Panc1 (cell line): Measurements from ENCODE around the gene CEP85L. TPM values are rescaled to one million over a fixed set of nuclear protein-coding genes. Genes with fewer than 3 reads are reported as not detected.

Experiments used
- ATAC-seq: fragments of 200-7000 bp; cut with Tn5 transposase; 2 replicates; pipeline ENCODE4 v1.9.1; 2020; ENCODE audit warnings: mild to moderate bottlenecking, moderate library complexity
- BruUV-seq: library from RNA; stranded (reverse); fragments of 400-500 nt; replicated peaks from 2 replicates; lab custom pipeline; 2021; lab: Mats Ljungman, UMichigan
- CTCF ChIA-PET: fragments of 300-600 bp; sonication (Branson Sonifier 250); formaldehyde crosslinking; loops from one replicate; lab custom pipeline; 2022; ENCODE audit warnings: antibody characterized with exemption; lab: Charles Lee
- POLR2A ChIA-PET: fragments of 300-600 bp; sonication (Branson Sonifier 250); formaldehyde crosslinking; loops from one replicate; lab custom pipeline; 2022; ENCODE audit warnings: antibody characterized with exemption; lab: Charles Lee
- DNase-seq: peaks from one replicate; pipeline ENCODE4 v3.0.0-alpha.2; 2010; ENCODE audit warnings: low read depth, low spot score
- H3K27ac ChIP-seq: 2 replicates; pipeline ENCODE4 v1.5.1; 2011; ENCODE audit warnings: mild to moderate bottlenecking, low read length, inconsistent platforms
- H3K27me3 ChIP-seq: fragments of 200-500 bp; sonication (Bioruptor generic); 2 replicates; pipeline ENCODE4 v1.6.0; 2014; ENCODE audit warnings: low read length, inconsistent platforms; ENCODE audit not compliant: control insufficient read depth, insufficient read depth
- H3K36me3 ChIP-seq: fragments of 200-500 bp; sonication (Bioruptor generic); 2 replicates; pipeline ENCODE4 v1.5.1; 2014; ENCODE audit warnings: inconsistent platforms, mild to moderate bottlenecking, low read length, moderate library complexity; ENCODE audit not compliant: control insufficient read depth, insufficient read depth
- H3K4me1 ChIP-seq: 2 replicates; pipeline ENCODE4 v1.5.1; 2011; ENCODE audit warnings: inconsistent platforms, mild to moderate bottlenecking, low read length, moderate library complexity; ENCODE audit not compliant: control insufficient read depth, insufficient read depth
- H3K4me3 ChIP-seq, 2 experiments: 2 replicates each; pipeline ENCODE4 v1.5.1; 2011 to 2012; ENCODE audit warnings: low read depth in 2 of 2, low read length in 2 of 2, mild to moderate bottlenecking in 2 of 2, inconsistent platforms in 1 of 2, moderate library complexity in 1 of 2
- H3K9me3 ChIP-seq: fragments of 200-500 bp; sonication (Bioruptor generic); 2 replicates; pipeline ENCODE4 v1.5.1; 2014; ENCODE audit warnings: low read depth, mild to moderate bottlenecking, inconsistent platforms, low read length, moderate library complexity; ENCODE audit not compliant: control insufficient read depth, insufficient read depth
- CTCF ChIP-seq: fragments of 450-650 bp; IDR thresholded peaks from 2 replicates; pipeline ENCODE4 v1.5.1; 2017; ENCODE audit warnings: mild to moderate bottlenecking
- POLR2AphosphoS5 ChIP-seq: IDR thresholded peaks from 2 replicates; pipeline ENCODE4 v1.6.1; 2012; ENCODE audit warnings: mild to moderate bottlenecking, low read depth, low read length, moderate library complexity
- REST ChIP-seq, 2 experiments: IDR thresholded peaks; 2 replicates each; pipeline ENCODE4 v1.6.1; 2011 to 2012; ENCODE audit warnings: low read depth in 2 of 2, control low read depth in 1 of 2, low read length in 1 of 2, mild to moderate bottlenecking in 1 of 2, moderate library complexity in 1 of 2; ENCODE audit not compliant: insufficient read depth in 1 of 2
- SIN3A ChIP-seq: IDR thresholded peaks from 2 replicates; pipeline ENCODE4 v1.6.1; 2012; ENCODE audit warnings: low read depth, mild to moderate bottlenecking, low read length, moderate library complexity, borderline replicate concordance; ENCODE audit not compliant: insufficient read depth
- TCF7L2 ChIP-seq: IDR thresholded peaks from 2 replicates; pipeline ENCODE4 v1.6.1; 2011; ENCODE audit warnings: mild to moderate bottlenecking, low read depth, low read length, inconsistent platforms
- in situ Hi-C: cut with HindIII; loops from 2 replicates; pipeline ENCODE4 v1.10.0; 2016; ENCODE audit warnings: low sequenced_read_pairs, low pct_unique_long_range_greater_than_20kb
- intact Hi-C: fragments of 100-400 bp; cut with micrococcal nuclease; formaldehyde crosslinking; loops from one replicate; pipeline ENCODE4 v1.10.0; 2022; ENCODE audit not compliant: unreplicated experiment
- total RNA-seq: library from RNA; stranded (reverse); gene quantifications from one replicate; pipeline ENCODE4 v1.2.1, GENCODE V29; 2021; ENCODE audit not compliant: unreplicated experiment

Gene CEP85L
- total RNA-seq, 1 experiment from 2014 or later, result 6.7 TPM

GRCh38 chr6:118589186-118589585, 62.2 kb downstream of the CEP85L start:
- DNase-seq (no peak), ATAC-seq (no peak)
- Histone ChIP-seq H3K4me1 (no peaks in the 10 kb centered on the region; the same call in 1 of the 2 replicates), H3K9me3 (no peaks in the 10 kb centered on the region), H3K36me3 (no peaks in the 10 kb centered on the region), H3K27me3 (no peaks in the 10 kb centered on the region), H3K4me3 (no peak overlapping the region), H3K27ac (no peak overlapping the region)
- CTCF ChIA-PET, result no interaction called here
- in situ Hi-C loops (no loop called here), intact Hi-C loops (no loop called here)
- POLR2A ChIA-PET, result no interaction called here
- BruUV-seq, result no TSS peak
- no peak for TF ChIP-seq SIN3A
- TF ChIP-seq REST (IDR thresholded peaks at IDR 0.05; ENCODE audit: insufficient read depth in 1 of 2, low read depth in 2 of 2, low read length in 1 of 2), result no peak
- TF ChIP-seq POLR2AphosphoS5, result no peak
- TF ChIP-seq CTCF, result no peak
- no peak for TF ChIP-seq TCF7L2

- in situ Hi-C loops (no loop called here), intact Hi-C loops (no loop called here)
- CTCF ChIA-PET, result no interaction called here
- BruUV-seq, result no TSS peak
- ATAC-seq, result no peak
- H3K4me1 ChIP-seq, result no peaks in the 10 kb centered on the region; the same call in 1 of the 2 replicates
- no peaks in the 10 kb centered on the region for H3K9me3 ChIP-seq
- POLR2A ChIA-PET, result no interaction called here
- no peak for DNase-seq
- H3K27ac ChIP-seq, result no peak overlapping the region
- no peaks in the 10 kb centered on the region for H3K36me3 ChIP-seq
- no peak overlapping the region for H3K4me3 ChIP-seq
- TF ChIP-seq REST (IDR thresholded peaks at IDR 0.05; ENCODE audit: insufficient read depth in 1 of 2, low read depth in 2 of 2, low read length in 1 of 2), result no peak
- no peak for TF ChIP-seq POLR2AphosphoS5
- no peak for TF ChIP-seq SIN3A
- TF ChIP-seq CTCF, result no peak
- TF ChIP-seq TCF7L2, result no peak
- H3K27me3 ChIP-seq, result no peaks in the 10 kb centered on the region
Measured at GRCh38 chr6:118588626-118589025, 62.8 kb downstream of the CEP85L start.
